Astrocyte (in vitro differentiated cells and primary cell): ENCODE results near the gene MCCC1. TPM values are rescaled to one million over a fixed set of nuclear protein-coding genes. Genes with fewer than 3 reads are reported as not detected.

Experiments used
- DNase-seq: peaks from one replicate; pipeline ENCODE4 v3.0.0-alpha.2; 2010; ENCODE audit warnings: low read depth
- FAIRE-seq: peaks from 2 replicates; lab custom pipeline; 2011; peaks lifted over from hg19 to GRCh38; lab: Jason Lieb, UNC
- H2AFZ ChIP-seq: 2 replicates; pipeline ENCODE4 v1.6.0; 2012; ENCODE audit warnings: low read depth, low read length, inconsistent platforms
- H3K27ac ChIP-seq: 2 replicates; pipeline ENCODE4 v1.5.1; 2011; ENCODE audit warnings: low read depth, low read length, inconsistent platforms
- H3K27me3 ChIP-seq: 2 replicates; pipeline ENCODE4 v1.6.0; 2011; ENCODE audit warnings: low read length, inconsistent platforms; ENCODE audit not compliant: insufficient read depth
- H3K36me3 ChIP-seq: 2 replicates; pipeline ENCODE4 v1.5.1; 2011; ENCODE audit warnings: low read length, inconsistent platforms; ENCODE audit not compliant: insufficient read depth
- H3K4me1 ChIP-seq: 2 replicates; pipeline ENCODE4 v1.5.1; 2011; ENCODE audit warnings: low read length, inconsistent platforms; ENCODE audit not compliant: insufficient read depth
- H3K4me2 ChIP-seq: 2 replicates; pipeline ENCODE4 v1.6.0; 2012; ENCODE audit warnings: low read length, inconsistent platforms
- H3K4me3 ChIP-seq: 2 replicates; pipeline ENCODE4 v1.5.1; 2011; ENCODE audit warnings: low read depth, mild to moderate bottlenecking, low read length, inconsistent platforms; ENCODE audit not compliant: insufficient read depth
- H3K79me2 ChIP-seq: 2 replicates; pipeline ENCODE4 v1.6.0; 2012; ENCODE audit warnings: mild to moderate bottlenecking, low read length, inconsistent platforms; ENCODE audit not compliant: insufficient read depth
- H3K9ac ChIP-seq: 2 replicates; pipeline ENCODE4 v1.6.0; 2012; ENCODE audit warnings: mild to moderate bottlenecking, low read length, inconsistent platforms
- H3K9me3 ChIP-seq: 2 replicates; pipeline ENCODE4 v1.5.1; 2012; ENCODE audit warnings: low read depth, mild to moderate bottlenecking, low read length, inconsistent platforms; ENCODE audit not compliant: insufficient read depth
- H4K20me1 ChIP-seq: 2 replicates; pipeline ENCODE4 v1.6.0; 2012; ENCODE audit warnings: low read length, inconsistent platforms; ENCODE audit not compliant: insufficient read depth
- H3K27ac Mint-ChIP-seq: one replicate; pipeline ENCODE4 v1.8.0; 2021; ENCODE audit warnings: mild to moderate bottlenecking, mixed read lengths; ENCODE audit not compliant: unreplicated experiment
- H3K27me3 Mint-ChIP-seq: one replicate; pipeline ENCODE4 v1.8.0; 2021; ENCODE audit warnings: low read depth, mixed read lengths; ENCODE audit not compliant: unreplicated experiment
- H3K36me3 Mint-ChIP-seq: one replicate; pipeline ENCODE4 v1.8.0; 2021; ENCODE audit warnings: low read depth, mixed read lengths; ENCODE audit not compliant: unreplicated experiment
- H3K4me1 Mint-ChIP-seq: one replicate; pipeline ENCODE4 v1.8.0; 2021; ENCODE audit warnings: low read depth, mixed read lengths; ENCODE audit not compliant: unreplicated experiment
- H3K4me3 Mint-ChIP-seq: one replicate; pipeline ENCODE4 v1.8.0; 2021; ENCODE audit warnings: mild to moderate bottlenecking, moderate library complexity, mixed read lengths; ENCODE audit not compliant: unreplicated experiment
- H3K9me3 Mint-ChIP-seq: one replicate; pipeline ENCODE4 v1.8.0; 2021; ENCODE audit warnings: mild to moderate bottlenecking, mixed read lengths; ENCODE audit not compliant: unreplicated experiment
- CTCF ChIP-seq: IDR thresholded peaks from 2 replicates; pipeline ENCODE4 v1.5.1; 2011; ENCODE audit warnings: low read depth, mild to moderate bottlenecking, inconsistent platforms, low read length, moderate library complexity; ENCODE audit not compliant: insufficient read depth
- EZH2 ChIP-seq: IDR thresholded peaks from 2 replicates; pipeline ENCODE4 v1.6.1; 2012; ENCODE audit warnings: mild to moderate bottlenecking, low read length, inconsistent platforms; ENCODE audit not compliant: insufficient read depth
- total RNA-seq: library from RNA; stranded (reverse); gene quantifications from 2 replicates; pipeline ENCODE4 v1.2.1, GENCODE V29; 2021

Gene MCCC1
- total RNA-seq, 1 donor from 2014 or later, result 13.4 TPM

DNA sequence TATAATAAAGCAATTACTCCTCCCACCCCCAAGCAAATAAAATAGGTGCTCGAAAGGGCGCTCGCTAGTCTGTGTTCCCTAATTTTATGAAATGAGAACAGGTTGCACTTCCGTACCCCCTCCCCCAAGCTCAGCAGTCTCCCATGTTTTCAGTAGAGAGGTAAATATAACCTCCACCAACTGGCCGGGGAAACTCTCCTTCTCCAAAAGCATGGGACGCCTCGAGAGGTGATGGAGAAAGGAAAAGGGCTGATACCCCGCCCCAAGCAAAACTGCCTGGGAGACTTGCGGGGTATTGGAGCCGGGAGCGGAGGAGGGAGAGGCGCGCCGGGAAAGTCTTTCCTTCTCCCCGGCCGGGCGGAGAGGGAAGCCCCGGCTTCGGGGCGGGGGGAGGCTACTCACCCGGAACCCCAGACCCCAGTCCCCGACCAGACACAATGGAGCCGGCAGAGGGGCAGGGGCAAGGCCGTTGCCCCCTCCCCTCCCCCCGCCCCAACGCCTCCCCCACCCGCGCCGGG, 119.6 kb downstream of the MCCC1 start:
- Mint-ChIP-seq H3K36me3 (no peaks in the 10 kb centered on the region), H3K27ac (peak overlapping the region; percentile 79), H3K9me3 (no peaks in the 10 kb centered on the region), H3K27me3 (no peaks in the 10 kb centered on the region), H3K4me3 (peak overlapping the region; percentile 96), H3K4me1 (peaks cover 8% of the 10 kb centered on the region)
- peaks cover 36% of the 10 kb centered on the region for H4K20me1 ChIP-seq
- no peaks in the 10 kb centered on the region for H3K36me3 ChIP-seq
- H2AFZ ChIP-seq, result peak overlapping the region; percentile 68
- H3K79me2 ChIP-seq, result peaks cover 51% of the 10 kb centered on the region
- TF ChIP-seq CTCF, result no peak
- no peak for TF ChIP-seq EZH2
- H3K4me3 ChIP-seq, result peak overlapping the region; percentile 89
- no peaks in the 10 kb centered on the region for H3K9me3 ChIP-seq
- FAIRE-seq (no peak), DNase-seq (no peak)
- H3K27ac ChIP-seq, result peak overlapping the region; percentile 61
- H3K27me3 ChIP-seq, result no peaks in the 10 kb centered on the region
- peak overlapping the region; percentile 89 for H3K9ac ChIP-seq
- H3K4me1 ChIP-seq, result peaks cover 12% of the 10 kb centered on the region
- H3K4me2 ChIP-seq, result peak overlapping the region; percentile 98

- Mint-ChIP-seq H3K36me3 (no peaks in the 10 kb centered on the region), H3K27ac (peak overlapping the region; percentile 79), H3K4me3 (peak overlapping the region; percentile 96), H3K27me3 (no peaks in the 10 kb centered on the region), H3K4me1 (peaks cover 8% of the 10 kb centered on the region), H3K9me3 (no peaks in the 10 kb centered on the region)
- Histone ChIP-seq H3K36me3 (no peaks in the 10 kb centered on the region), H4K20me1 (peaks cover 36% of the 10 kb centered on the region), H3K9ac (peak overlapping the region; percentile 89), H3K4me2 (peak overlapping the region; percentile 98), H3K79me2 (peaks cover 57% of the 10 kb centered on the region), H3K9me3 (no peaks in the 10 kb centered on the region), H3K27ac (peak overlapping the region; percentile 61), H2AFZ (peak overlapping the region; percentile 68), H3K4me3 (peak overlapping the region; percentile 89), H3K27me3 (no peaks in the 10 kb centered on the region), H3K4me1 (peaks cover 12% of the 10 kb centered on the region)
- DNase-seq (peak; percentile 6), FAIRE-seq (no peak)
- no peak for TF ChIP-seq EZH2
- no peak for TF ChIP-seq CTCF
Measured at GRCh38 chr3:182979103-182979673, 120.1 kb downstream of the MCCC1 start.

DNA sequence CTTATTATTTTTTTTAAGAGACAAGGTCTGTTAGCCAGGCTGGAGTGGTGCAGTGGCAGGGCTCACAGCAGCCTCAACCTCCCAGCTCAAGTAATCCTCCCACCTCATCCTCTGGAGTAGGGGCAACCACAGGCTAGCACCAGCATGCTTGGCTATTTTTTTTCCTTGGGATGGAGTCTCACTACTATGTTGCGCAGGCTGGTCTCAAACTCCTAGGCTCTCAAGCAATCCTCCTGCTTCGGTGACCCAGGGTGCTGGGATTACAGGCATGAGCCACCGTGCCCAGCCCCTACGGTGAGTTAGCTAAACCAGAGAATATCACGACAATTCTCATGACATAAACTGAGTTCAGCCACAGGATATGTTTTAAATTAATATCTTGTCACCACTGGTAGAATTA, 120.9 kb downstream of the MCCC1 start:
- no peak for TF ChIP-seq EZH2
- TF ChIP-seq CTCF, result no peak
- peaks cover 64% of the 10 kb centered on the region for H3K79me2 ChIP-seq

More for the DNA sequence above, 120.9 kb downstream of the MCCC1 start:
- Histone ChIP-seq H3K9me3 (no peaks in the 10 kb centered on the region), H3K4me2 (peak overlapping the region; percentile 98), H3K27me3 (no peaks in the 10 kb centered on the region), H2AFZ (no peak overlapping the region), H3K4me1 (peaks cover 12% of the 10 kb centered on the region), H3K9ac (peak overlapping the region; percentile 89), H3K36me3 (no peaks in the 10 kb centered on the region), H4K20me1 (peaks cover 36% of the 10 kb centered on the region), H3K27ac (no peak overlapping the region), H3K4me3 (no peak overlapping the region)
- Mint-ChIP-seq H3K9me3 (no peaks in the 10 kb centered on the region), H3K27me3 (no peaks in the 10 kb centered on the region), H3K4me3 (peak overlapping the region; percentile 96), H3K27ac (no peak overlapping the region), H3K36me3 (no peaks in the 10 kb centered on the region), H3K4me1 (peaks cover 8% of the 10 kb centered on the region)
- no peak for DNase-seq
- no peak for FAIRE-seq
